Erythroblast (primary cell): Measurements from ENCODE around the gene SENP1.

ENCODE experiments used
- GATA1 ChIP-seq: IDR thresholded peaks from 2 replicates; pipeline ENCODE4 v1.6.1; 2011; ENCODE audit warnings: low read depth, mild to moderate bottlenecking, control low read depth, low read length, moderate library complexity
- POLR2A ChIP-seq: IDR thresholded peaks from 2 replicates; pipeline ENCODE4 v1.6.1; 2011; ENCODE audit warnings: mild to moderate bottlenecking, low read length

GRCh38 chr12:48041591-48042423, 64.1 kb downstream of the SENP1 start:
- TF ChIP-seq POLR2A (no peak), GATA1 (no peak)
